Adrenal gland (tissue), 5 donors: ENCODE results near the gene GOLT1B.

Experiments
- POLR2A ChIP-seq, 2 donors: fragments of 450-650 bp; IDR thresholded peaks; one replicate each; pipeline ENCODE4 v1.6.1; 2017; ENCODE audit warnings: antibody characterized with exemption in 2 of 2, mild to moderate bottlenecking in 2 of 2, moderate library complexity in 1 of 2
- TF ChIP-seq, protein P1 (sequence below), 6 experiments: fragments of 450-650 bp in 4 of 6; fragments of 200-600 bp in 2 of 6; sonication (generic) in 1 of 6; IDR thresholded peaks; 1 replicate in 5 of 6; 2 replicates in 1 of 6; pipeline versions ENCODE4 v1.5.1 to v1.8.0; 2016 to 2021; ENCODE audit warnings: antibody characterized with exemption in 6 of 6, mild to moderate bottlenecking in 2 of 6, moderate library complexity in 1 of 6
- donor health status: DM: no; HTN: no; CAD: no.

DNA sequence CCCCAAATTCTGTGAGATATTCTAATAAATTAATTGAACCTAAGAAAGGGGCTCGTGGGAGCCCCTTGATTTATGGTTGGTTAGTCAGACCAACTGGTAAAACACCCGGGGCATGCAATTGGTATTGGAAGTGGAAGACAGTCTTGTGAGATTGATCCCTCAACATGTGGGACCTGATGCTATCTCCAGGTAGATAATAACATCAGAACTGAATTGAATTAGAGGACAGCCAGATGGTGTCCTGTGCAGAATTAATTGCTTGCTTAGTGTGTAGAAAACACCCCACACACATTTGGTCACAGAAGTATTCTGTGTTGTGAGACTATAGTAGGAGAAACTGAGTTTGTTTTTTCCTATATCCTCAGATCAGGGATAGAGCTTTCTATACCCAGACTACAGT is 42.1 kb upstream of the GOLT1B start:
- no peak for TF ChIP-seq POLR2A (IDR thresholded peaks at IDR 0.05)
- TF ChIP-seq, protein P1, sequence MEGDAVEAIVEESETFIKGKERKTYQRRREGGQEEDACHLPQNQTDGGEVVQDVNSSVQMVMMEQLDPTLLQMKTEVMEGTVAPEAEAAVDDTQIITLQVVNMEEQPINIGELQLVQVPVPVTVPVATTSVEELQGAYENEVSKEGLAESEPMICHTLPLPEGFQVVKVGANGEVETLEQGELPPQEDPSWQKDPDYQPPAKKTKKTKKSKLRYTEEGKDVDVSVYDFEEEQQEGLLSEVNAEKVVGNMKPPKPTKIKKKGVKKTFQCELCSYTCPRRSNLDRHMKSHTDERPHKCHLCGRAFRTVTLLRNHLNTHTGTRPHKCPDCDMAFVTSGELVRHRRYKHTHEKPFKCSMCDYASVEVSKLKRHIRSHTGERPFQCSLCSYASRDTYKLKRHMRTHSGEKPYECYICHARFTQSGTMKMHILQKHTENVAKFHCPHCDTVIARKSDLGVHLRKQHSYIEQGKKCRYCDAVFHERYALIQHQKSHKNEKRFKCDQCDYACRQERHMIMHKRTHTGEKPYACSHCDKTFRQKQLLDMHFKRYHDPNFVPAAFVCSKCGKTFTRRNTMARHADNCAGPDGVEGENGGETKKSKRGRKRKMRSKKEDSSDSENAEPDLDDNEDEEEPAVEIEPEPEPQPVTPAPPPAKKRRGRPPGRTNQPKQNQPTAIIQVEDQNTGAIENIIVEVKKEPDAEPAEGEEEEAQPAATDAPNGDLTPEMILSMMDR (IDR thresholded peaks at IDR 0.05): no peak
